HCEC 1CT (cell line): ENCODE measurements around the gene DCLK3.

Experiments used
- DNase-seq: peaks from one replicate; pipeline ENCODE4 v3.0.0-alpha.2; 2017

DCLK3 gene

DNA sequence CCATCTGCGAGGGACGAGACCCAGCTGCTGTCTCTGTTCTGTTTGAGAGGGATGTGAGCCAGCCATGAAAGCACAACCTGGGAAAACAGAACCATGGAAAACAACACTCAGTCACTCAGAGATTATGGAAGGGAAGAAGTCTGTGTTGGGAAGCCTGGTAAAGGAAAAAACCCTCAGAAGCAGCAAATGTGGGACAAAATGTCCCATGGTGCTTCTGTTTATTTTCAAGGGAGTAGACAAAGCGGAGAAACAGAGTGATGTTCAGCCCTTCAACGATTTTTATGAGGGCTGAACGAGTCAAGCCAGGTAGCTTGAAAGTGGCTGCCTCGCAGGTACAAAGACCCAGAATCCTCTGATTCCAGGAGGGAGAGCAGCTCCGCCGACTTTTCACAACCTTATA lies 59.3 kb downstream of the DCLK3 start:
- DNase-seq, result no peak

DNA sequence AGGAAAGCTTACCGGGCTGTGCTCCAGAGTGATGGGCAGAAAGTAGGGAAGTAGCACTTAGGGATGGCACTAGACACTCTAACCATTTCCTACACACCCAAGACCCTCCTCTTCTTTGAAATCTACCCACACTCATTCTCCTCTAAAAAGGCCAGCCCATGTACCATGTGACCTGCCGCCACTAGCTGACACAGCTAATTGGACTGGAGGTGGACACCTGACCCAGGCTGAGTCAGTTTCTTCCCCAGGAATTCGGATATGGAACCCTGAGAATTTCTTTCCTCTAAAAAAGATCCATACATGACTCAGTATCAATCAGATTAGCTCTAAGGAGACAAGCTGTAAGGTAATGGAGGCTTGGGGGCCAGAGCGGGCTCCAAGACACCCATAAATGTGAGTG lies 60.1 kb downstream of the DCLK3 start:
- no peak for DNase-seq

DNA sequence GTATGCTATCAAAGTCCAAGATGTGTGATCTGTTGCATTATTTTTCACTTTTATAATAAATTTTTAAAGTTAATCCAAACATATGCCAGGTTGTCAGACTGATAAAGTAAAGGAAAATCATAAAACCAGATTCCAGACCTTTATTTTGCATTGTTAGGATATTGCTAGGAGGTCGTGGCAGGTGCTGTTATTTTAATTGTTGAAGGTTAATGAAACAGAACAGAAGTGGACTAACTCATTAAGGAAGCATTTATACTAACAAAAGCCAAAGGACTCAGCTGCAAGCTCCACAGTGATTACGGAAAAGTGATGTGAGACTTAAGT lies 63.1 kb downstream of the DCLK3 start:
- no peak for DNase-seq

DNA sequence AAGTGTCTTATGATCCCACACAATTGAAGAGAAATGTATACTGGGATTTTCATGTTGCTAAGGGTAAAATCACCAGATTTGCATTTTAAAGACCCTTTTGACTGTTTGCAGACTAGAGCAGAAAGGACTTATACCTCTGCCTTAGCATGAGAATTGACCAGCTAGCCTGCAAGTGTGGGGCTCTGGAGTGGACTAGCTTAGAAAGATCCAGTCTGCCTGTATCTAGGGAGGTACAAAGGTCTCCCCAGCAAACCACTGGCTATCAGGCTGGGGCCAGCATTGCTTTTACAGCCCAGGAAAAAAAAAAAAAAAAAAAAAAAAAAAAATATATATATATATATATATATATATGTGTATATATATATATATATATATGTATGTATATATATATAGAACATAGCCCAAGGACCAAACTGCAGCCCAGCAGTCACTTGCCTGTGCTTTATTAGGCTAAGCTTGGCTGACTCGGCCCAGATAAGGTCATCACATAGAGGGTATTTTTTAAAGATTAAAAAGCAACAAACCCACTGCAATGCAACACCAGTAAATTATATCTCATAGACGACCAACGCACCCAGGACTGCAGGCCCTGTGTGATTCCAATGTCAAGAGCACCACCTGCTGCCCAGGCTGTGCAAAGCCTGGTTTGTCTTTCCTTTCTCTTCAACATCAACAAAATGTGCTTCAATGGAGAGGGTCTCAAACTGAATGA lies 63.7 kb downstream of the DCLK3 start:
- peak; percentile 69 for DNase-seq

DNA sequence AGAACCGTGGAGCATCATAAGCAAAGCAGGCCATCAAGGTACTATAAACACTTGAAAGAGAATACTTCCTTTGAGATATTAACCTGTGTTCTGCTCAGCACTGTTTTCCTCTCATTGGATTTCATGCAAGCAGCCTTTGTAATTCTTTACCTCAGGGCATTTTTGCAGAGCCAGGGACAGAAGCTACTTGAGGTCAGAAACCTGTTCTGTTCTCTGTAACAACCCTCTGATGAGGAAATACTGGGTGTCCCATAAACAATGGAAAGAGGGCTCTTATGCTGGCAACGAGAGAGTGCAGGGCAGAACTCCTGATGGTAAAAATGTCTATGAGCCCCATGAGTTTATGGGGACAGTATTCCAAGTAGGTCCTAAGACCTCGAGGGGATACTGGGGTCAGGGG lies 66.0 kb downstream of the DCLK3 start:
- DNase-seq, result no peak

DNA sequence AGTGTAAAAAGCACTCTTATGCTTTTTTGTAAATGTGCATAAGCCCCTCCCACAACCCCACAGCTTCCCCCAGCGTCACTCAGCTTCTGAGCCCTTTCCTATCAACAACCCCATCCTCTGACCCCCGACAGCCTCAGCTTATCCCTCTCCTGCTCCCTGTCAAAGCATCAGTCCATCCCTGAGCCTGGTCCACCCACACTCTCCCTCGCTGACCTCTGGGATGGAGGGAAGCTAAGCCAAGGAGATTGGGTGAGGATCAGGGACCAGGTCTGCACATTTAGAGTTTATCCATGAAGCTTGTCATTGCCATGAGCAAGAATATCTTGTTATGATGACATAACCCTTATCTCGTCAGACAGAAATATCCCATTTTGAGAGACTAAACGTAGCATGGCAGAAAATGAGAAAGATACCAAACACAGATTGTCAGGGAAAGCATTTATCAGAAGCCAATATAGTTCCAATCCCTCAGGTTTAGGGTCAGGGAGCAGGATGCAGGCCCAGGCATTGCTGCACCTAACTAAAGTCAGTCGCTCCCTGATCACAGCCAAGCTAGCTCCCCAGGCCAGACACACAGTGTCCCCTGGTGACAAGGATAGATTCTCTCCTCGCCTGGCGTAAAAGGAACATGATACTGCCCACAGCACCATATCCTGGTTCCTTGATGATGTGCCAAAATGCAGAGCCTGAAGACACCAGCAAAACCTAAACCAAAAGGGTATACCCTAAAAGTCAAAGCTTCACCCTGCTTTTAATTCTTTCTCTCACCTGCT lies 66.9 kb downstream of the DCLK3 start:
- no peak for DNase-seq

DNA sequence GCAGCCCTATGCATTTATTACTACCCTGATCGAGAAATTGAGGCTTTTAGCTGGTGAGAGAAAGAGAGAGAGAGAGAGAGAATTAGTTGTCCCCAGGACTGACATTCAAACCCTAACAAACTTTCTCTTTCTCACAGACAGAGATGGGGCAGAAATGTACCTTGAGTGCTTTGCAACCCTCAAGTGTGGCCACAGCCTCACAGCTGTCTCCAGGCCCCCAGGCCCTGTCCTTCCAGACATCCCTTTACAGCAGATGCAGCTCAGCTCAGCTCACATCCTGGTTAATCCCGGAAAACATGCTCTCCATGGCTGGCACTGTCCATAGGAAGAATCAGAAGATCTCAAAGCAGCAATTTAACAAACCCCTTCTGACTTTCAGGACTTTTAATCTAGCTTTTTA lies 67.6 kb downstream of the DCLK3 start:
- no peak for DNase-seq

DNA sequence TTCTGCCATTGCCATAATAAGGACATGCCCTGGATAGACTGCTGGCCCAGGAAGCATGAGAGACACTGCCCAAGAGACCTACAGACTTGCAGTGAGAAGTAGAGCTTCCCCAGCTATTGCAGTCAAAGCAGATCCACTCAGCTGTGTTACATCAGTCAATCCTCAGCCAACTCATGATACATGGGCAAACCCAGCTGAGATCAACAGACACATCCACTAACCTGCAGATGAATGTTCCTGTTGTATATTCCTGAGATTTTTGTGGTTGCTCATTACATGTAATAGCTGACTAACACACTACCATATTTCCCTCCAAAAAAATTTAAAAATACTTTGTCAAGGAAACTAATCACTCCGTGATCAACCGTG lies 68.6 kb downstream of the DCLK3 start:
- peak; percentile 80 for DNase-seq

DNA sequence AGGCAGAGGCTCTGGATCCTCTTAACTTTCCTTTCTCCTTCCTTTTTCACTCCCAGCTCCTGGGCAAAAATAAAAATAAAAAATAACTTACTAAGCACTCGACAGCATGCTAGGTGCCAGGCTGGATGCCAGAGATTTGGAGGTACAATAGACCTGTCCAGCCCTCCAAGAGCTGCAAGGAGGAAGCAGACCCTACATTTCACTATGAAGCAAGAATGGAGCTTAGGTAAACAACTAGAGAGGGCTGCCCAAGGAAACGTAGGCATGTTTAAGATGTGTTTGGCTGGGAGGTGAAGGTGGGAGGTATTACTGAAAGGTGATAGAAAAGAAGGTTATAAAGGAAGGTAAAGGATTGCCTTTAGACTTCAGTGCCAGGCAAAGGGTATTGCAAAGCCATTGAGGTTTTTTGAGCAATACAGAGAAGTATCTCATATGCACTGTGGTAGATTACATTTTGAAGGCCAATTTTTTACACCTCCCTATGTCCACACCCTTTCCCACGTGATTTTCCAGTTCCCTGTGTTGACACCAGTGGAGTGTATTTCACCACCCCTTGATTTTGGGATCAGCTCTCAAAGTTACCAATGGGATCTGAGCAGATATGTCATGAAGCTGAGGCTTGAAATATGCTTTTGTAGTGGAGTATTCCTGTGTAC lies 69.1 kb downstream of the DCLK3 start:
- DNase-seq, result no peak

DNA sequence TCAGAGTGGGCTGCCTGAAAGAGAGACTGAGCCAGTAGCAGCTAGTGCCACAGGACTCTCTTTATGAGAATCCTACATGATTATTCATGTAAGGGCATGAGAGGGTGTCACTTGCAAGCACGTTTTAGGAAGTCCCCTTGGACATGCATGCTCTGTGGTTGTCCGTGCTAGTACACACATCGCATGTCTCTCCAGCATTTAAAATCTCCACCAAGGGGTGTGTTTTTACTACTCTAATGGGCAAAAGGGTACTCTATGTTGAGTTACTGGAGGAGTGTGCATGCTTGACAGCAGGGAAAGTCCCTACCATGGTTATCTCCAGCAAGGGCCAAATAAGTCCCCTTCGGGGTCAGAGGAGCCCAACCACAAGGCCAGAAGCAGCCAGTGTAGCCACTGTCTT lies 70.7 kb downstream of the DCLK3 start:
- no peak for DNase-seq

DNA sequence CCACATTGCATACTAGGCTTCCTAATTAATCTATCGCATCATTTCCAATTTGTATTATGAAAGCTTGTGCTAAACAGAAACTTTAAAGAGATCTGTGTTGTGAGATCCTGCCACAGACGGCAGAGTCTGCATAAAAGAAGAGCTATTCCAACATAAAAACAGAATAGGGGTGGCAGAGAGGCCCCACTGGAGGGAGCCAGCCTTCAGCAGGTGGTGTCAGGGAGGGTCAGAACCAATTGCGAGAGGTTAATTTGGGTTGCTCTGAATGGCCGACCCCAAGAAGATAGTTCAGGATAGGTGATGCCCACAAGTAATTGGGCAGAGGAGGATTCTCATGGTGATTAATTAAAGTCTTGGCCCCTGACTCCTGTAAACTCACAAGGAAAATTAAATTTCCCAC lies 74.8 kb downstream of the DCLK3 start:
- DNase-seq, result no peak

DNA sequence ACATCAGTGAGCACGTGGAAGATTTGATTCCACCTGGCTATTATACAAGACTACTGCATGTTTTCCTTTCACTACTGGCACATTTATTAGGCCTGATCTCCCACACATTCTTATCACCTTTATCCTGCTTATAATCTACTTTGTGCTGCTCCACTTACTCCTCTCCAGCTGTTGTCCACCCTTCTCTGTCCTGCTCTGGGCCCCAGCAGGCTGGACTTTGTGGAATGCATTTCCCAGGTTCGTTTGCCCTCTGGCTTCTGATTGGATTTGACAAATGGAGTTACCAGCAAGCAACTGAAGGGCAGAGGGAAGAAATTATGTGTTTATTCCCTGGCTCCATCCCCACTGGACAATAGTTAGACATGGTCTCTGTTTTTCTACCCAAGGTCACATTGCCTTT lies 75.5 kb downstream of the DCLK3 start:
- no peak for DNase-seq

DNA sequence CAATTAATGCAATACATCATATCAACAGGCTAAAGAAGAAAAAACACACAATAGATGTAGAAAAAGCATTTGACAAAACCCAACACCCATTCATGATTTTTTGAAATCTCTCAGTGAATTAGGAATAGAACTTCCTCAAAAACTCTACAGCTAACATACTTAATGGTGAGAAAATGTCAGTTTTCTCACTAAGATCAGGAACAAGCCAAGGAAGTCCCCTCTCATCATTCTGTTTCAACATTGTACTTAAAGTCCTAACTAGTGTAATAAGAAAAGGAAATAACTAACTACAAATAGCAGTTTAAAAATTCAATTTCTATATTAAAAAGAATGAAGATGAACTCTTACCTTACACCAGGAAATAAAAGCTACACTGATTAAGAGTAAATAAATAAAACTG lies 77.8 kb downstream of the DCLK3 start:
- DNase-seq, result no peak

DNA sequence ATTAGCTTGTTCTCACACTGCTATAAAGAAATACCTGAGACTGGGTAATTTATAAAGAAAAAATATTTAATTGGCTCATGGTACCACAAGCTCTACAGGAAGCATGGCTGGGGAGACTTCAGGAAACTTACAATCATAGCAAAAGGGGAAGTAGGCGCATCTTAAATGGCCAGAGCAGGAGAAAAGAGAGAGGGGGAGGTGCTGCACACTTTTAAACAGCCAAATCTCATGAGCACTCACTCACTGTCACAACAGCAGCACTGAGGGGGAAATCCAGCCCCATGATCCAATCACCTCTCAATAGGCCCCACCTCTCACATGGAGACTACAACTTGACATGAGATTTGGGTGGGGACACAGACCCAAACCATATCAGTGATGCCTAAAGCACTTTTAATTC lies 82.5 kb downstream of the DCLK3 start:
- DNase-seq, result no peak

DNA sequence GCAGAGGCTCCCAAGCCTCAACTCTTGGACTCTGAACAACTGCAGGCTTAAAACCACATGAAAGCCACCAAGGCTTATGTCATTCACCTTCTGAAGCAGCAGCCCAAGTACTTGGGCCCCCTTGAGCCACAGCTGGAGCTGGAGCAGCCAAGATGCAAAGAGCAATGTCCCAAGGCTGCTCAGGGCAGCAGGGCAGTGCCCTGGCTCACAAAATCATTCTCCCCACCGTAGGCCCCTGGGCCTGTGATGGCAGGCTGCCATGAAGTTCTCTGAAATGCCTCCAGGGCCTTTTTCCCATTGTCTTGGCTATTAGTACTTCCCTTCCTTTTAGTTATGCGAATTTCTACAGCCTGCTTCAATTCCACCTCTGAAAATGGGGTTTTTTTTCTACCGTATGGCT lies 83.4 kb downstream of the DCLK3 start:
- no peak for DNase-seq

DNA sequence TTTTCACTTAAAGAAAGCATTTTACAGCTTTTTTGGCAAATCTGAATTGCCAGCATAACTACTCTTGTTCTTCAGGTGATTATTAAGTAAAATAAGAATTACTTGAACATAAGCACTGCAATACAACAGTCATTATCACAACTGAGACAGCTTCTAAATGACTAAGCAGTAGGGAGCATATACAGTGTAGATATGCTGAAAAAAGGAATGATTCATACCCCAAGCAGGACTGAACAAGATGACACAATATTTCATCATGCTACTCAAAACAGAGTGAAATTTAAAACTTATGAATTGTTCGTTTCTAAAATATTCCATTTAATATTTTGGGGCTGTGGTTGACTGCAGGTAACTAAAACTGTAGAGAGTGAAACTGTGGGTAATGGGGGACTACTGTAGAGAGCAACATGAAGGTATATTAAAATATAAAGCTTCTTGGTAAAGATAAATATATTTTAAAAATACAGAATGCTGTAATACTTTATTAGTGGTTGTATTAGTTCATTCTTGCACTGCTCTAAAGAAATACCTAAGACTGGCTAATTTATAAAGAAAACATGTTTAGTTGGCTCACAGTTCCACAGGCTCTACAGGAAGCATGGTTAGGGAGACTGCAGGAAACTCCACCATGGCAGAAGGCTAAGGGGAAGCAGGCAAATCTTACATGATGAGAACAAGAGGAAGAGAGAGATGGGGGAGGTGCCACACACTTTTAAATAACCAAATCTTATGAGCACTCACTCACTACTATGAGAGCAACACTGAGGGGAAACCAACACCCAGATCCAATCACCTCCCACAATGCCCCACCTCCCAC lies 84.8 kb downstream of the DCLK3 start:
- DNase-seq, result peak; percentile 92

DNA sequence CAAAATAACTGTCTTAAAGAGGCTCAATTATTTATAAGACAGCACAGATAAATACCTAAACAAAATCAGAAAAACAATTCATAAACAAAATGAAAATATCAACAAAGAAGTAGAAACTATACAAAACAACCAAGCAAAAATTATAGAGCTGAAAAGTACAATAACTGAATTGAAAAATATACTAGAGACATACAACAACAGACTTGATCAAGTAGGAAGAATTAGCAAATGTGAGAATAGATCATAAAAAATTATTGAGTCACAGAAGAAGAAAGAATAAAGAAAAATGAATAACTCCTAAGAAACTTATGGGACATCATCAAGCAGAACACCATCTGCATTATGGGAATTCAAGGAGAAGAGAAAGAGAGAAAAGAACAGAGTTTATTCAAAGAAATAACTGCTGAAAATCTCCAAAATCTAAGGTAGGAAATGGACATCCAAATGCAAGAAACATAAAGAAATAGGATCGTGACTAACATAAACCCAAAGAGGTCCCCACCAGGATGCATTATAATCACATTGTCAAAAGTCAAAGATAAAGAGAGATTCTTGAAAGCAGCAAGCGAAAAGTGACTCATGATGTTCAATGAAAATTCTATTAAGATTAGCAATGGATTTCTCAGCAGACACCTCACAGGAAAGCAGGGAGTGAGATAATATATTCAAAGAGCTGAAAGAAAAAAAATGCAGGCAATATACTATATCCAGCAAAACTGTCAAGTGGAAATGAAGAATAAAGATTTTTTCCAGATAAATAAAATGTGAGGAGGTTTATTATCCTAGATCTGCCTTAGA lies 85.9 kb downstream of the DCLK3 start:
- peak; percentile 68 for DNase-seq

DNA sequence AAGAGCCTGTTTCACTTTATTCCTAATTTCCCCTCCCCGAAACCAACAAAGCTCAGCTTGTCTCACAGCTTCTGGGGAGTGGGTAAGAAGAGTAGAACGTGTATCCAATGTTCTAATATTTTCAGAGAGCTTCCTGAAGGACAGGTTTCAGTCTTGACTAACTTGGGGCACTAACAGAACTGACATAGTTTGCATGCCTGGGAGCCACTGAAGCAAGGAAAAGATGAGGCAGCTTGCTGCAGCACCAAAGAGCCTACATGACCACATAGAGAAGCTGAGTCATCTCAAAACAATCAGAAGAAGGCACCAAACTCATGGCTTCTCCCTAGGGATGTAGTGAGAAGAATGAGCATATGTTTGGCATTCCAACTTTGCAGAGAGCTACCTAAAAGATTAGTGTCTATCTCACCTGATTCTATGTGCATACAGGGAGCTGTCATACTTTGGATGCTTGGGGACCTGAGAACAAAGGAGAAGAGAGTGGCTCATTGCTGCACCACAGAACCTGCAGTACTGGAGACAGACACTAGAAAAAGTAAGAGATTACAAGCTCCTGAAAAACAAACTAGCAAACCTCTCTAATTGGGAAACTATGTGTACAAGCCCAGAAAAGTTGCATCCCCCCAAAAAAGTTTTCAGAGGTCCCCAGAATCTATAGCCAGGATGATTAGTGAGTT lies 86.9 kb downstream of the DCLK3 start:
- peak; percentile 91 for DNase-seq

DNA sequence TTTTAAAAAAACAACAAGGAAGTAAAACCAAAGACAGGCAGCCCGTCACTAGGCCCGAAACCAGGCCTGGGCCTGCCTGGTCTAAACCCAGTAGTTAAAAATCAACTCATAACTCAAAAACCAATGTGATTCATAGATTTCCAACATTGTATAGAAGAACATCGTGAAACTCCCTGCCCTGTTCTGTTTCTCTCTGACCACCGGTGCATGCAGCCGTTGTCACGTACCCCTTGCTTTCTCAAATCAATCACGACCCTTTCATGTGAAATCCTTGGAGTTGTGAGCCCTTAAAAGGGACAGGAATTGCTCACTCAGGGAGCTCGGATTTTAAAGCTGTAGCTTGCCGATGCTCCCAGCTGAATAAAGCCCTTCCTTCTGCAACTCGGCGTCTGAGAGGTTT lies 89.5 kb downstream of the DCLK3 start:
- DNase-seq, result no peak

DNA sequence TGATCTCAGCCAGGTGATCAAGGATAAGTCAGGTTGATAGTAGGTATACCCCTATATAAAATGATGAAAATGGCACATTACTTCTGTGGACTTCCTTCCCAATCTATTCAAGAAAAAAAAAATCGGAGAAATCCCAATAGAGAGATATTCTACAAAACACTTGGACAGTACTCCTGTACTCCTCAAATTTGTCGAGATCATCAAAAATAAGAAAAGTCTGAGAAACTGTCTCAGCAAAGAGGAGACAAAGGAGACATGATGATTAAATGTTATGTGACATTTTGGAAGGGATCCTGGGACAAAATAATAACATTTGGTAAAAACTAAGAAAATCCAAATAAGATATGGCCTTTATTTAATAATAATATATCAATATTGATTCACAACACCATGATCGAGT lies 94.6 kb downstream of the DCLK3 start:
- no peak for DNase-seq

DNA sequence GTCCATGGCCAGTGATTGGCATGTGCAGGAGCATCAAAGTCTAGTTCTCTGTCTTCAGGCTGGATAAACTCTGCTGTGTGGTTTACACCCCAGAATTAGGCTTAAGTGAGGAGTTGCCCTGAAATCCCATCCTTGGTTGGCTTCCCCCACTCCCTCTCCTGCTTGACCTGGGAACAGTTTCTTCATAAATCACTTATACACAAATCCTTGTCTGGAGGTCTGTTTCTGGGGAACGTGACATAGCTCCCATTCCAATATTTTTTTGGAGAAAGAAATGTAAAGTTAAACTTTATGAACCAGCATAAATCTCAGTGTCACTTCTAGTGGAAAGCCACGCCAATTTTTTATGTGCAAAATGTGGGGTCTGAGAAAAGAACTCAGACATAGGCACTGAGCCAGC lies 98.2 kb downstream of the DCLK3 start:
- no peak for DNase-seq

DNA sequence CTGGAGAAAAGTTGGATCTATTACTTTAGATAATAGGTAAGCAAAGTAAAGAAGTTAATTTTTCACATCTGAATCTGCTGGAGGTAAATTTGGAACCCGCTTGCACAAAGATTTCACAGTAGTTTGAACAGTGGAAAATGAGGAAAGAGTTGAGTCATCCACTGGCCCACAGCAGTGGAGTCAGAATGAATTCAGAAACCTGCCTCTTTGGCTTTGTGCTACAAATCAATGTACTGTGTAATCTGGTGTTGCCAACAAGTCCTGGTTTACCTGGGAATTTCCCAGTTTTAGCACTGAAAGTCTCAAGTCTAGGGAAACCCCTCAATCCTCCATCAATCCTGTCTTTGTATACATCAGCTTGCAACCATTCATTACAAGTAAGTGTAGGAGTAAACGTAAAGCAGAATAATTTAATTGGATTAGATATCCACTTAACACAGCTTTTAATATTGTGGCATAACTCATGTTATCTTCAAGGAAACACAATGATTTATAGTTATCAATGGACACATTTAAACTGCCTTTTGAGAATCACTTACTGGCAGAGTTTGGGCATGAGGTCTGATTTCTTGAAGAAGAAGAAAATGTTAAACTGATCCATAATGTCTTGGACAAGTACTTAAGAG lies 100.6 kb downstream of the DCLK3 start:
- DNase-seq, result no peak
